ENCODE measurements around the gene ORC6.

The ORC6 gene

GRCh38 chr16:46706642-46707041, 17.2 kb downstream of the ORC6 start:
- Histone ChIP-seq H3K9me3 (replicated peaks; ENCODE audit: low read length) (no peaks in the 10 kb centered on the region), H3K36me3 (ENCODE audit: insufficient read depth, low read length) (no peaks in the 10 kb centered on the region), H3K4me2 (ENCODE audit: low read length) (no peak overlapping the region), H3K27me3 (ENCODE audit: control insufficient read depth, insufficient read depth, low read length) (no peaks in the 10 kb centered on the region), H3K4me3 (ENCODE audit: low read length) (no peak overlapping the region), H3K4me1 (ENCODE audit: control insufficient read depth, insufficient read depth, low read length) (no peaks in the 10 kb centered on the region), H3K9ac (ENCODE audit: low read depth, low read length) (no peak overlapping the region)

- H3K27me3 ChIP-seq (ENCODE audit: control insufficient read depth, insufficient read depth, low read length) = no peaks in the 10 kb centered on the region
- no peaks in the 10 kb centered on the region for H3K9me3 ChIP-seq (replicated peaks; ENCODE audit: low read length)
- no peak overlapping the region for H3K9ac ChIP-seq (ENCODE audit: low read depth, low read length)
- no peaks in the 10 kb centered on the region for H3K4me1 ChIP-seq (ENCODE audit: control insufficient read depth, insufficient read depth, low read length)
- H3K4me3 ChIP-seq (ENCODE audit: low read length) = no peak overlapping the region
- H3K4me2 ChIP-seq (ENCODE audit: low read length) = no peak overlapping the region
- H3K36me3 ChIP-seq (ENCODE audit: insufficient read depth, low read length) = no peaks in the 10 kb centered on the region
These were observed 20.1 kb downstream of the ORC6 start for GRCh38 chr16:46709469-46710005.

GRCh38 chr16:46711106-46712058, 21.9 kb downstream of the ORC6 start:
- no peaks in the 10 kb centered on the region for H3K4me1 ChIP-seq (ENCODE audit: control insufficient read depth, insufficient read depth, low read length)
- H3K4me2 ChIP-seq (ENCODE audit: low read length) = no peak overlapping the region
- no peaks in the 10 kb centered on the region for H3K9me3 ChIP-seq (replicated peaks; ENCODE audit: low read length)
- no peak overlapping the region for H3K4me3 ChIP-seq (ENCODE audit: low read length)
- H3K36me3 ChIP-seq (ENCODE audit: insufficient read depth, low read length) = no peaks in the 10 kb centered on the region
- no peaks in the 10 kb centered on the region for H3K27me3 ChIP-seq (ENCODE audit: control insufficient read depth, insufficient read depth, low read length)
- H3K9ac ChIP-seq (ENCODE audit: low read depth, low read length) = no peak overlapping the region

- H3K9ac ChIP-seq (ENCODE audit: low read depth, low read length) = no peak overlapping the region
- H3K4me2 ChIP-seq (ENCODE audit: low read length) = no peak overlapping the region
- no peaks in the 10 kb centered on the region for H3K9me3 ChIP-seq (replicated peaks; ENCODE audit: low read length)
- H3K27me3 ChIP-seq (ENCODE audit: control insufficient read depth, insufficient read depth, low read length) = no peaks in the 10 kb centered on the region
- no peaks in the 10 kb centered on the region for H3K4me1 ChIP-seq (ENCODE audit: control insufficient read depth, insufficient read depth, low read length)
- no peaks in the 10 kb centered on the region for H3K36me3 ChIP-seq (ENCODE audit: insufficient read depth, low read length)
- no peak overlapping the region for H3K4me3 ChIP-seq (ENCODE audit: low read length)
These were observed 23.5 kb downstream of the ORC6 start for GRCh38 chr16:46712911-46713310.

DNA sequence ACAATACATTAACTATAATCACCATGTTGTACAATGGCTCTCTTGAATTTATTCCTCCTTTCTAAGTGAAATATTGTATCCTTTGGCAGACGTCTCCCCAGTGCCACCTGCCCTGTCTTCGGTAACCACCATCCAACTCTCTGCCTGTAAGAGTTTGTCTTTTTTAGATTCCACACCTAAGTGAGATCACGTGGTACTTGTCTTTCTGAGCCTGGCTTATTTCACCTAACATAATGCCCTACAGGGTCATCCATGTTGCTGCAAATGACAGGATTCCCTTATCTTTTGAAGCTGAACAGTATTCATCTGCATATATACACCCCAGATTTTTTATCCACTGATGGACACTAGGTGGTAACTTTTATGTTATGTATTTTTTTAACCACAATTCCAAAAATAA, 24.2 kb downstream of the ORC6 start:
- no peaks in the 10 kb centered on the region for H3K27me3 ChIP-seq (ENCODE audit: control insufficient read depth, insufficient read depth, low read length)
- no peaks in the 10 kb centered on the region for H3K36me3 ChIP-seq (ENCODE audit: insufficient read depth, low read length)
- H3K9ac ChIP-seq (ENCODE audit: low read depth, low read length) = no peak overlapping the region
- no peaks in the 10 kb centered on the region for H3K4me1 ChIP-seq (ENCODE audit: control insufficient read depth, insufficient read depth, low read length)
- H3K4me2 ChIP-seq (ENCODE audit: low read length) = no peak overlapping the region
- no peak overlapping the region for H3K4me3 ChIP-seq (ENCODE audit: low read length)
- no peaks in the 10 kb centered on the region for H3K9me3 ChIP-seq (replicated peaks; ENCODE audit: low read length)

GRCh38 chr16:46714797-46715591, 25.5 kb downstream of the ORC6 start:
- H3K9me3 ChIP-seq (replicated peaks; ENCODE audit: low read length) = no peaks in the 10 kb centered on the region
- H3K27me3 ChIP-seq (ENCODE audit: control insufficient read depth, insufficient read depth, low read length) = no peaks in the 10 kb centered on the region
- no peak overlapping the region for H3K9ac ChIP-seq (ENCODE audit: low read depth, low read length)
- H3K4me3 ChIP-seq (ENCODE audit: low read length) = no peak overlapping the region
- no peaks in the 10 kb centered on the region for H3K4me1 ChIP-seq (ENCODE audit: control insufficient read depth, insufficient read depth, low read length)
- H3K4me2 ChIP-seq (ENCODE audit: low read length) = no peak overlapping the region
- H3K36me3 ChIP-seq (ENCODE audit: insufficient read depth, low read length) = no peaks in the 10 kb centered on the region

DNA sequence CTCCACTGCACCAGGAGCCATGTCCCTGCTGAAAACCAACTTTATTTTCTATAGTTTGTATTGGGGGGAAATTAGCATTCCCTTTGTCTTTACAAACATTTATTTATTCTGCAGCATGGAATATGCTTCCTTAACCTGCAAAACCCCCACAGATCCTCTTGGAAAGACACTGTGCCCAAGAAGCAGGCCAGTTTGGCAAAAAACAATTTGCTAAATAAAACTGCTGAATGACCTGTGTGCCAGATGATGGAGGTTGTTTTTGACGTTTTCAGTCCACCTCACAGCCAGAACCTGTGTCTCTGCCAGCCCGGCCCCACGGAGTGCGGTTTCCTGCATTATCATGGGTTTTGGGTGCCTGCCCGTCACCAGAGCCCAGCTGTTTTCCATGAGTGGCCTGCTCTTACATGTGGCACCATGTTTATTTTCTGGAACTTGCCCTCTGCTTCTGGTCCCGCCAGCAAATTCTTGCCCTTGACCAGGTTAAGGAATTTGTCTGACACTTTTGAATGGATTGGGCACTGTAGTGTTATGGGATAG, 26.4 kb downstream of the ORC6 start:
- Histone ChIP-seq H3K9me3 (replicated peaks; ENCODE audit: low read length) (no peaks in the 10 kb centered on the region), H3K36me3 (ENCODE audit: insufficient read depth, low read length) (no peaks in the 10 kb centered on the region), H3K4me2 (ENCODE audit: low read length) (no peak overlapping the region), H3K9ac (ENCODE audit: low read depth, low read length) (no peak overlapping the region), H3K27me3 (ENCODE audit: control insufficient read depth, insufficient read depth, low read length) (no peaks in the 10 kb centered on the region), H3K4me1 (ENCODE audit: control insufficient read depth, insufficient read depth, low read length) (no peaks in the 10 kb centered on the region), H3K4me3 (ENCODE audit: low read length) (no peak overlapping the region)

DNA sequence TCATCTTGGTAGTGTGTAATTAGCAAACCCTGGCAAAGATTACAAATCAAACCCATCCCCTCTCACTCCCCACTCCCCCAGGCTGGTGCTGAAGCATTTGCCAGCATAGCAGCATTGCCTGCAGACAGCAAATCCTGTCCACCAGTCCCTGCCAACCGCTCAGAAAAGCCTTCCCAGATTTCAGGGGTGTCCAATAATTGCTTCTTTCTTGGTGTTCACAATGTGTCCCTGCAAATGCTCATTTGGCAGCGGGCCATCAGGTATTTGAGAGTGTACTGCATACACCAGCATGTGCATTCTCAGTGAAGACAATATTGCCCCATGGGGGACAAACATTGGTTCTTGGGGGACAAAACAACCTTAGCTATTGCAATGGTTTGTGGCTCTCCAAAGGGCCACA, 28.2 kb downstream of the ORC6 start:
- no peaks in the 10 kb centered on the region for H3K4me1 ChIP-seq (ENCODE audit: control insufficient read depth, insufficient read depth, low read length)
- no peaks in the 10 kb centered on the region for H3K27me3 ChIP-seq (ENCODE audit: control insufficient read depth, insufficient read depth, low read length)
- no peaks in the 10 kb centered on the region for H3K9me3 ChIP-seq (replicated peaks; ENCODE audit: low read length)
- no peak overlapping the region for H3K9ac ChIP-seq (ENCODE audit: low read depth, low read length)
- no peak overlapping the region for H3K4me2 ChIP-seq (ENCODE audit: low read length)
- H3K36me3 ChIP-seq (ENCODE audit: insufficient read depth, low read length) = no peaks in the 10 kb centered on the region
- H3K4me3 ChIP-seq (ENCODE audit: low read length) = no peak overlapping the region

DNA sequence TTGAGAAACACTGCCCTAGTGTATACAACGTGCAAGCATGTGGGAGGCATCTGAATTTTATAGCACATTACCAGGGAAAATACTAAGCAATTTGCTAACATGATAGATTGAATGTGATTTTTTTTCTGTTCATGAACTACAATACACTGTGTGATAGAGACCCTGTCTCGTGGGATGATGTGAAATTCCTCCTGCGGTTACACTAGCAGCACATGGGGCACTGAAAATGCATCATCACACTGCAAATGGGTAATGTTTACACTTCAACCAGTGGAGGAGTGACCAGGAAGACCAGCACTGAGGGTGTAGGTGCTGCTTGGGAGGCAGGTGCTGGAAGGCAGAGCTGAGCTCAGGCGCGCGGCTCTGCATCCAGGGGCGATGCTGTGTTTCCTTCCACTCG, 28.8 kb downstream of the ORC6 start:
- Histone ChIP-seq H3K4me2 (ENCODE audit: low read length) (no peak overlapping the region), H3K9ac (ENCODE audit: low read depth, low read length) (no peak overlapping the region), H3K9me3 (replicated peaks; ENCODE audit: low read length) (no peaks in the 10 kb centered on the region), H3K36me3 (ENCODE audit: insufficient read depth, low read length) (no peaks in the 10 kb centered on the region), H3K27me3 (ENCODE audit: control insufficient read depth, insufficient read depth, low read length) (no peaks in the 10 kb centered on the region), H3K4me3 (ENCODE audit: low read length) (no peak overlapping the region), H3K4me1 (ENCODE audit: control insufficient read depth, insufficient read depth, low read length) (no peaks in the 10 kb centered on the region)

DNA sequence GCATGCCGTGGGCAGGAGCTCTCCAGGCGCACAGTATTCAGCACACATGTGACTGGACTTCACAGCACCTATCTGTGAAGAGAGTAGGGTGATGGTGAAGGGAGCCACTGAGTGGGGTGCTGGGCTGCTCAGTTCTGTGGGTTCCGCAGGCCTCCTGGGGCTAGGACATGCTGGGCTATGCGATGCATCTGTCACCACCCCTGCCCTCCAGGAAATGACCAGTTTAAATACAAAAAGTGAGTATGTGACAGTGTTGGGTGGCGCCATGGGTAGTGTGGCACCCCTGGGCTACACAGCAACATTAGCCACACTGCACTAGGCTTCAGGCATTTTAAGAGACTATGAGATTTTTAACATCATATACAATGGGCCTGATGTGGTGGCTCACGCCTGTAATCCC, 30.1 kb downstream of the ORC6 start:
- Histone ChIP-seq H3K36me3 (ENCODE audit: insufficient read depth, low read length) (no peaks in the 10 kb centered on the region), H3K4me3 (ENCODE audit: low read length) (no peak overlapping the region), H3K9ac (ENCODE audit: low read depth, low read length) (no peak overlapping the region), H3K9me3 (replicated peaks; ENCODE audit: low read length) (no peaks in the 10 kb centered on the region), H3K4me2 (ENCODE audit: low read length) (no peak overlapping the region), H3K27me3 (ENCODE audit: control insufficient read depth, insufficient read depth, low read length) (no peaks in the 10 kb centered on the region), H3K4me1 (ENCODE audit: control insufficient read depth, insufficient read depth, low read length) (no peaks in the 10 kb centered on the region)

GRCh38 chr16:46720619-46721018, 31.2 kb downstream of the ORC6 start:
- Histone ChIP-seq H3K27me3 (ENCODE audit: control insufficient read depth, insufficient read depth, low read length) (no peaks in the 10 kb centered on the region), H3K9ac (ENCODE audit: low read depth, low read length) (no peak overlapping the region), H3K4me2 (ENCODE audit: low read length) (no peak overlapping the region), H3K9me3 (replicated peaks; ENCODE audit: low read length) (no peaks in the 10 kb centered on the region), H3K4me1 (ENCODE audit: control insufficient read depth, insufficient read depth, low read length) (no peaks in the 10 kb centered on the region), H3K4me3 (ENCODE audit: low read length) (no peak overlapping the region), H3K36me3 (ENCODE audit: insufficient read depth, low read length) (no peaks in the 10 kb centered on the region)

Measured in skeletal muscle satellite cell (primary cell).